Panc1 (cell line): ENCODE data around the gene MXRA8. TPM values are rescaled to one million over a fixed set of nuclear protein-coding genes. Genes with fewer than 3 reads are reported as not detected.
A peak's percentile ranks its signal among the peaks of the same experiment; 100 is the strongest.

Experiments
- ATAC-seq: fragments of 200-7000 bp; cut with Tn5 transposase; 2 replicates; pipeline ENCODE4 v1.9.1; 2020; ENCODE audit warnings: mild to moderate bottlenecking, moderate library complexity
- BruUV-seq: library from RNA; stranded (reverse); fragments of 400-500 nt; replicated peaks from 2 replicates; lab custom pipeline; 2021; lab: Mats Ljungman, UMichigan
- CTCF ChIA-PET: fragments of 300-600 bp; sonication (Branson Sonifier 250); formaldehyde crosslinking; loops from one replicate; lab custom pipeline; 2022; ENCODE audit warnings: antibody characterized with exemption; lab: Charles Lee
- POLR2A ChIA-PET: fragments of 300-600 bp; sonication (Branson Sonifier 250); formaldehyde crosslinking; loops from one replicate; lab custom pipeline; 2022; ENCODE audit warnings: antibody characterized with exemption; lab: Charles Lee
- DNase-seq: peaks from one replicate; pipeline ENCODE4 v3.0.0-alpha.2; 2010; ENCODE audit warnings: low read depth, low spot score
- H3K27ac ChIP-seq: 2 replicates; pipeline ENCODE4 v1.5.1; 2011; ENCODE audit warnings: mild to moderate bottlenecking, low read length, inconsistent platforms
- H3K27me3 ChIP-seq: fragments of 200-500 bp; sonication (Bioruptor generic); 2 replicates; pipeline ENCODE4 v1.6.0; 2014; ENCODE audit warnings: low read length, inconsistent platforms; ENCODE audit not compliant: control insufficient read depth, insufficient read depth
- H3K36me3 ChIP-seq: fragments of 200-500 bp; sonication (Bioruptor generic); 2 replicates; pipeline ENCODE4 v1.5.1; 2014; ENCODE audit warnings: inconsistent platforms, mild to moderate bottlenecking, low read length, moderate library complexity; ENCODE audit not compliant: control insufficient read depth, insufficient read depth
- H3K4me1 ChIP-seq: 2 replicates; pipeline ENCODE4 v1.5.1; 2011; ENCODE audit warnings: inconsistent platforms, mild to moderate bottlenecking, low read length, moderate library complexity; ENCODE audit not compliant: control insufficient read depth, insufficient read depth
- H3K4me3 ChIP-seq, 2 experiments: 2 replicates each; pipeline ENCODE4 v1.5.1; 2011 to 2012; ENCODE audit warnings: low read depth in 2 of 2, low read length in 2 of 2, mild to moderate bottlenecking in 2 of 2, inconsistent platforms in 1 of 2, moderate library complexity in 1 of 2
- H3K9me3 ChIP-seq: fragments of 200-500 bp; sonication (Bioruptor generic); 2 replicates; pipeline ENCODE4 v1.5.1; 2014; ENCODE audit warnings: low read depth, mild to moderate bottlenecking, inconsistent platforms, low read length, moderate library complexity; ENCODE audit not compliant: control insufficient read depth, insufficient read depth
- POLR2AphosphoS5 ChIP-seq: IDR thresholded peaks from 2 replicates; pipeline ENCODE4 v1.6.1; 2012; ENCODE audit warnings: mild to moderate bottlenecking, low read depth, low read length, moderate library complexity
- SIN3A ChIP-seq: IDR thresholded peaks from 2 replicates; pipeline ENCODE4 v1.6.1; 2012; ENCODE audit warnings: low read depth, mild to moderate bottlenecking, low read length, moderate library complexity, borderline replicate concordance; ENCODE audit not compliant: insufficient read depth
- TCF7L2 ChIP-seq: IDR thresholded peaks from 2 replicates; pipeline ENCODE4 v1.6.1; 2011; ENCODE audit warnings: mild to moderate bottlenecking, low read depth, low read length, inconsistent platforms
- in situ Hi-C: cut with HindIII; loops from 2 replicates; pipeline ENCODE4 v1.10.0; 2016; ENCODE audit warnings: low sequenced_read_pairs, low pct_unique_long_range_greater_than_20kb
- intact Hi-C: fragments of 100-400 bp; cut with micrococcal nuclease; formaldehyde crosslinking; loops from one replicate; pipeline ENCODE4 v1.10.0; 2022; ENCODE audit not compliant: unreplicated experiment
- total RNA-seq: library from RNA; stranded (reverse); gene quantifications from one replicate; pipeline ENCODE4 v1.2.1, GENCODE V29; 2021; ENCODE audit not compliant: unreplicated experiment
- TF ChIP-seq, protein P1 (sequence below): fragments of 450-650 bp; IDR thresholded peaks from 2 replicates; pipeline ENCODE4 v1.5.1; 2017; ENCODE audit warnings: mild to moderate bottlenecking
- TF ChIP-seq, protein P2 (sequence below), 2 experiments: IDR thresholded peaks; 2 replicates each; pipeline ENCODE4 v1.6.1; 2011 to 2012; ENCODE audit warnings: low read depth in 2 of 2, control low read depth in 1 of 2, low read length in 1 of 2, mild to moderate bottlenecking in 1 of 2, moderate library complexity in 1 of 2; ENCODE audit not compliant: insufficient read depth in 1 of 2

The MXRA8 gene
- total RNA-seq, 1 experiment from 2014 or later, result 96.0 TPM

DNA sequence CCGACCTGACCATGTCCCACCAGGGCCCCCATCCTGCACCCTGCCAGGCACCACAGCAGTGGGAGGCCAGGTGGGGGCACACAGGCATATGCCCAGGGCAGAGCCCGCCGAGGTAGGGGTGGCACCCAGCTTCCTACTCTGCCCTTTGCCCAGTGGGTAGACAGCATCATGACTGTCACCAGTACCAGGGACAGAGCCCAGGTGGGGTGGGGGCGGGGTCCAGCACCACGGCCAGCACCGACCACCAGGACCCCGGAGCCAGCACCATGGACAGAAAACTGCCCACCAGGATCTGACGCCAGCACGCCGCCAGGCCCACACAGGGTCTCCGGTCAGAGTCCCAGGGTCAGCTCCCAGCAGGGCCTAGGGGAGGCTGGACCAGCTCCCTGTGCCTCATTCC lies 23.5 kb downstream of the MXRA8 start:
- in situ Hi-C loops (no loop called here), intact Hi-C loops (no loop called here)
- no peak for ATAC-seq
- POLR2A ChIA-PET, result no interaction called here
- Histone ChIP-seq H3K9me3 (no peaks in the 10 kb centered on the region), H3K4me3 (no peak overlapping the region), H3K27ac (no peak overlapping the region), H3K4me1 (no peaks in the 10 kb centered on the region), H3K36me3 (no peaks in the 10 kb centered on the region), H3K27me3 (no peaks in the 10 kb centered on the region)
- no peak for DNase-seq
- CTCF ChIA-PET, result no interaction called here
- no peak for TF ChIP-seq POLR2AphosphoS5
- 0 out of 2 replicates have a peak, but pooled peaks have one; percentile 47 for TF ChIP-seq SIN3A
- TF ChIP-seq TCF7L2, result no peak
- TF ChIP-seq, protein P1, sequence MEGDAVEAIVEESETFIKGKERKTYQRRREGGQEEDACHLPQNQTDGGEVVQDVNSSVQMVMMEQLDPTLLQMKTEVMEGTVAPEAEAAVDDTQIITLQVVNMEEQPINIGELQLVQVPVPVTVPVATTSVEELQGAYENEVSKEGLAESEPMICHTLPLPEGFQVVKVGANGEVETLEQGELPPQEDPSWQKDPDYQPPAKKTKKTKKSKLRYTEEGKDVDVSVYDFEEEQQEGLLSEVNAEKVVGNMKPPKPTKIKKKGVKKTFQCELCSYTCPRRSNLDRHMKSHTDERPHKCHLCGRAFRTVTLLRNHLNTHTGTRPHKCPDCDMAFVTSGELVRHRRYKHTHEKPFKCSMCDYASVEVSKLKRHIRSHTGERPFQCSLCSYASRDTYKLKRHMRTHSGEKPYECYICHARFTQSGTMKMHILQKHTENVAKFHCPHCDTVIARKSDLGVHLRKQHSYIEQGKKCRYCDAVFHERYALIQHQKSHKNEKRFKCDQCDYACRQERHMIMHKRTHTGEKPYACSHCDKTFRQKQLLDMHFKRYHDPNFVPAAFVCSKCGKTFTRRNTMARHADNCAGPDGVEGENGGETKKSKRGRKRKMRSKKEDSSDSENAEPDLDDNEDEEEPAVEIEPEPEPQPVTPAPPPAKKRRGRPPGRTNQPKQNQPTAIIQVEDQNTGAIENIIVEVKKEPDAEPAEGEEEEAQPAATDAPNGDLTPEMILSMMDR, result no peak
- TF ChIP-seq, protein P2, sequence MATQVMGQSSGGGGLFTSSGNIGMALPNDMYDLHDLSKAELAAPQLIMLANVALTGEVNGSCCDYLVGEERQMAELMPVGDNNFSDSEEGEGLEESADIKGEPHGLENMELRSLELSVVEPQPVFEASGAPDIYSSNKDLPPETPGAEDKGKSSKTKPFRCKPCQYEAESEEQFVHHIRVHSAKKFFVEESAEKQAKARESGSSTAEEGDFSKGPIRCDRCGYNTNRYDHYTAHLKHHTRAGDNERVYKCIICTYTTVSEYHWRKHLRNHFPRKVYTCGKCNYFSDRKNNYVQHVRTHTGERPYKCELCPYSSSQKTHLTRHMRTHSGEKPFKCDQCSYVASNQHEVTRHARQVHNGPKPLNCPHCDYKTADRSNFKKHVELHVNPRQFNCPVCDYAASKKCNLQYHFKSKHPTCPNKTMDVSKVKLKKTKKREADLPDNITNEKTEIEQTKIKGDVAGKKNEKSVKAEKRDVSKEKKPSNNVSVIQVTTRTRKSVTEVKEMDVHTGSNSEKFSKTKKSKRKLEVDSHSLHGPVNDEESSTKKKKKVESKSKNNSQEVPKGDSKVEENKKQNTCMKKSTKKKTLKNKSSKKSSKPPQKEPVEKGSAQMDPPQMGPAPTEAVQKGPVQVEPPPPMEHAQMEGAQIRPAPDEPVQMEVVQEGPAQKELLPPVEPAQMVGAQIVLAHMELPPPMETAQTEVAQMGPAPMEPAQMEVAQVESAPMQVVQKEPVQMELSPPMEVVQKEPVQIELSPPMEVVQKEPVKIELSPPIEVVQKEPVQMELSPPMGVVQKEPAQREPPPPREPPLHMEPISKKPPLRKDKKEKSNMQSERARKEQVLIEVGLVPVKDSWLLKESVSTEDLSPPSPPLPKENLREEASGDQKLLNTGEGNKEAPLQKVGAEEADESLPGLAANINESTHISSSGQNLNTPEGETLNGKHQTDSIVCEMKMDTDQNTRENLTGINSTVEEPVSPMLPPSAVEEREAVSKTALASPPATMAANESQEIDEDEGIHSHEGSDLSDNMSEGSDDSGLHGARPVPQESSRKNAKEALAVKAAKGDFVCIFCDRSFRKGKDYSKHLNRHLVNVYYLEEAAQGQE (IDR thresholded peaks at IDR 0.05; ENCODE audit: insufficient read depth in 1 of 2, low read depth in 2 of 2, low read length in 1 of 2), result peak in 1 of 2 experiments; percentile 96; a peak in 2 of 4 replicates
- BruUV-seq, result no TSS peak

DNA sequence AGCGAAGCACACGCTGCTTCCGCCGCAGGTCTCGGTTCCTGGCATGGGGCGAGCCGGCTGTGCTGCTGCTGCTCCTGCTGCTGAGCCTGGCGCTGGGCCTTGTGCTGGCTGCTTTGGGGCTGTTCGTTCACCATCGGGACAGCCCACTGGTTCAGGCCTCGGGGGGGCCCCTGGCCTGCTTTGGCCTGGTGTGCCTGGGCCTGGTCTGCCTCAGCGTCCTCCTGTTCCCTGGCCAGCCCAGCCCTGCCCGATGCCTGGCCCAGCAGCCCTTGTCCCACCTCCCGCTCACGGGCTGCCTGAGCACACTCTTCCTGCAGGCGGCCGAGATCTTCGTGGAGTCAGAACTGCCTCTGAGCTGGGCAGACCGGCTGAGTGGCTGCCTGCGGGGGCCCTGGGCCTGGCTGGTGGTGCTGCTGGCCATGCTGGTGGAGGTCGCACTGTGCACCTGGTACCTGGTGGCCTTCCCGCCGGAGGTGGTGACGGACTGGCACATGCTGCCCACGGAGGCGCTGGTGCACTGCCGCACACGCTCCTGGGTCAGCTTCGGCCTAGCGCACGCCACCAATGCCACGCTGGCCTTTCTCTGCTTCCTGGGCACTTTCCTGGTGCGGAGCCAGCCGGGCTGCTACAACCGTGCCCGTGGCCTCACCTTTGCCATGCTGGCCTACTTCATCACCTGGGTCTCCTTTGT lies 24.7 kb downstream of the MXRA8 start:
- intact Hi-C loops, result no loop called here
- in situ Hi-C loops, result no loop called here
- BruUV-seq, result no TSS peak
- no peaks in the 10 kb centered on the region for H3K27me3 ChIP-seq
- H3K9me3 ChIP-seq, result no peaks in the 10 kb centered on the region
- ATAC-seq, result peak; percentile 17
- ChIA-PET POLR2A (no interaction called here), CTCF (no interaction called here)
- H3K4me1 ChIP-seq, result no peaks in the 10 kb centered on the region
- H3K4me3 ChIP-seq, result no peak overlapping the region
- no peaks in the 10 kb centered on the region for H3K36me3 ChIP-seq
- H3K27ac ChIP-seq, result no peak overlapping the region
- DNase-seq, result no peak
- TF ChIP-seq, protein P1, result no peak
- TF ChIP-seq, protein P2 (IDR thresholded peaks at IDR 0.05; ENCODE audit: insufficient read depth in 1 of 2, low read depth in 2 of 2, low read length in 1 of 2), result 0 out of 4 replicates have a peak, but pooled peaks of 1 of the 2 experiments have one; percentile 3
